HG03064 (cell line): ENCODE results near the gene PATE4.
A peak's percentile ranks its signal among the peaks of the same experiment; 100 is the strongest.
"Not testable (repeated sequence)": the region's sequence is repeated elsewhere in the genome, so short reads cannot be mapped to it uniquely, and the experiment has no call there.

Source experiments
- ATAC-seq: cut with Tn5 transposase; IDR thresholded peaks from one replicate; pipeline ENCODE4 v1.9.1; 2021; ENCODE audit warnings: low read depth; ENCODE audit not compliant: unreplicated experiment

The PATE4 gene

GRCh38 chr11:125833016-125833415 lies at the start of gene PATE4:
Gene PATE4, plus strand, starts transcription at chr11:125833316. Its CDS starts 44 bp downstream, at chr11:125833360.
- no peak for ATAC-seq

- no peak for ATAC-seq
Observed at GRCh38 chr11:125784678-125785077, 48.4 kb upstream of the PATE4 start.

GRCh38 chr11:125787827-125788226 lies 45.3 kb upstream of the PATE4 start, which contains the start of gene PATE3:
Gene PATE3, plus strand, starts transcription at chr11:125788127. Its CDS starts 25 bp downstream, at chr11:125788152.
- ATAC-seq: no peak

GRCh38 chr11:125790825-125791224 lies 42.3 kb upstream of the PATE4 start:
- no peak for ATAC-seq

- no peak for ATAC-seq
Observed at GRCh38 chr11:125797641-125798040, 35.5 kb upstream of the PATE4 start.

GRCh38 chr11:125799808-125800207 lies 33.3 kb upstream of the PATE4 start:
- no peak for ATAC-seq

- ATAC-seq: no peak
Observed at GRCh38 chr11:125802387-125802786, 30.7 kb upstream of the PATE4 start.

GRCh38 chr11:125807909-125808308 lies 25.2 kb upstream of the PATE4 start:
- no peak for ATAC-seq

GRCh38 chr11:125835748-125836147 lies 2.6 kb downstream of the PATE4 start:
- ATAC-seq: no peak

GRCh38 chr11:125842321-125842948 lies 9.3 kb downstream of the PATE4 start:
- no peak for ATAC-seq

GRCh38 chr11:125846188-125846587 lies 13.1 kb downstream of the PATE4 start:
- ATAC-seq: no peak

- ATAC-seq: not testable (repeated sequence)
Observed at GRCh38 chr11:125857670-125858069, 24.6 kb downstream of the PATE4 start.

- not testable (repeated sequence) for ATAC-seq
Observed at GRCh38 chr11:125862786-125863185, 29.7 kb downstream of the PATE4 start.

- ATAC-seq: not testable (repeated sequence)
Observed at GRCh38 chr11:125865354-125865753, 32.2 kb downstream of the PATE4 start.

- no peak for ATAC-seq
Observed at GRCh38 chr11:125869521-125869920, 36.4 kb downstream of the PATE4 start.

GRCh38 chr11:125871391-125872137 lies 38.4 kb downstream of the PATE4 start:
- no peak for ATAC-seq

- ATAC-seq: no peak
Observed at GRCh38 chr11:125872138-125872491, 39.0 kb downstream of the PATE4 start.

- ATAC-seq: no peak
Observed at GRCh38 chr11:125873881-125874555, 40.9 kb downstream of the PATE4 start.

GRCh38 chr11:125874556-125875124 lies 41.5 kb downstream of the PATE4 start:
- ATAC-seq: peak; percentile 84

- no peak for ATAC-seq
Observed at GRCh38 chr11:125881291-125881690, 48.2 kb downstream of the PATE4 start.

- no peak for ATAC-seq
Observed at GRCh38 chr11:125883375-125883774, 50.3 kb downstream of the PATE4 start.
